NK-92 (cell line): ENCODE results near the gene CMIP.

Experiments used
- DNase-seq: peaks from one replicate; lab custom pipeline; 2025; ENCODE audit not compliant: unreplicated experiment; lab: John Stamatoyannopoulos, UW

The CMIP gene

DNA sequence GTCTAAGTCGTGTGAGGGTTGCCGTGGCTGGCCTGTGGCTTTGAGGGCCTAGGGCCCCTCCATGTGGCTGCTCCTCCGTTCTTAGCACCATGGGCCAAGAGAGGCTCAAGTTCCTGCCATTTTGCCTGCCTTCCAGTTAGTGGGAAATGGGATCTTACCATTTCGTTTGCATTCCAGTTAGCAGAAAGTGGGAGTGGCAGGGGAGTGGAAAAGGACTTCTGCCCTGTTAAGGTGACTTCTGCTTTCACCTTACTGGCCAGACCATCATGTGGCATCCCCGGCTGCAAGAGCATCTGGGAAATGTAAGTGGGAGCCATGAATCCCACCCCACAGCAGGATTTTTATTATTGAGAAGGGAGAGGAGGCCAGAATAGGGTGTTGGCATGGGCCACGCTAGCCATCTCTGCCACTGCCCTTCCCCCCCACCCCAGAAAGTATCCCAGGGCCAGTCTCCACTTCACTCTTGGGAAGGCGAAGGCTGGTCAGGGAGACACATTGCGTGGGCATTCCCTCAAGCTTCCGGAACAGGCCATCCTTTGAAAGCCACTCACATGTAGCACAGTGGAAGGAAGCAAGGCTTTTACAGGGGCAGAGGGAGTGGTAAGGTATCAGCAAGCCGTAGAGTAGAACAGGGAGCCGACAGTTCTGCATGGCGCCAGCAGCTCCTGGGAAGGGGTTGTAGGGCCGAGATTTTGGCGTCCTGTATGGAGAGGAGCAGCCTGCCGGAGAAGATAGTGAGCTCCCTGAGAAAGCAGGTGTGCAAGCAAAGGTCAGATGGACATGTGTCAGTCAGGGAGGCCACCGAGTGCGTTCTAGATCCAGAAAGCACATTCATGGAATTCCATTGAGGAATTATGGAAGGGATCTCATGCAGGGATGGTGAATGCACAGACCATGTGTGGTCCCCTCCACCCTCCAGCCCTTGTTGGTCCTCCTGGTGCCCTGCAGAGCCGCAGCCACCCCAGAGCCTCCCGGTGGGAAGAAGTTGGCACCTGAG lies 33.4 kb downstream of the CMIP start:
- no peak for DNase-seq

GRCh38 chr16:81478876-81479511 lies 34.4 kb downstream of the CMIP start:
- DNase-seq: no peak

DNA sequence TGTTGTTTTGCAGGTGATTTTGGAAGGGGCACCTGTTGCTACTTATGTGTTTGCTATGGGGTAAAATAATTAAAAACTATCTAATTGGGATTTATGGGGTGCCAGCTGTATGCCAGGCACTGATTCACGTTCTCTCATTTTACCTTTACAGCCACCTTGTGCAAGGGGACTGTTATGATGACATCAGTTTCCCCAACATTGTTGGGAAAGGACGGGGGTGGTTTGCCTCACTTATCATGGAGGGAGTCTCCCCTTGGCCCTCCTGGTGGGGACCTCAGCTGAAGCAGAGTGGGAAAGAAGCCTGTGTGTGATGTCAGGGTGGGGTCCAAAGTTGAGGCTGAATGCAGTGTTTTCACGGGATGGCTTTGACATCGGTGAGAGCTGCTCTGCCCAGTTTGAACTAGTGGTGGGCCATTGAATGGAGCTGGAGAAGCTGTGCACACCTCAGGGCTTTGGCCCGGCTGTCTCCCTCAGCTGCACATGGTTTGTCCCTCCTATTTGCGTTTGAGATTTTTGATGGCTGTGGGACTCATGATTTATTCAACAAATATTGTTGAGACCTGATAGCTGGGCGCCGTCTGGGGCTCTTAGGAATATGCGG lies 36.1 kb downstream of the CMIP start:
- no peak for DNase-seq

DNA sequence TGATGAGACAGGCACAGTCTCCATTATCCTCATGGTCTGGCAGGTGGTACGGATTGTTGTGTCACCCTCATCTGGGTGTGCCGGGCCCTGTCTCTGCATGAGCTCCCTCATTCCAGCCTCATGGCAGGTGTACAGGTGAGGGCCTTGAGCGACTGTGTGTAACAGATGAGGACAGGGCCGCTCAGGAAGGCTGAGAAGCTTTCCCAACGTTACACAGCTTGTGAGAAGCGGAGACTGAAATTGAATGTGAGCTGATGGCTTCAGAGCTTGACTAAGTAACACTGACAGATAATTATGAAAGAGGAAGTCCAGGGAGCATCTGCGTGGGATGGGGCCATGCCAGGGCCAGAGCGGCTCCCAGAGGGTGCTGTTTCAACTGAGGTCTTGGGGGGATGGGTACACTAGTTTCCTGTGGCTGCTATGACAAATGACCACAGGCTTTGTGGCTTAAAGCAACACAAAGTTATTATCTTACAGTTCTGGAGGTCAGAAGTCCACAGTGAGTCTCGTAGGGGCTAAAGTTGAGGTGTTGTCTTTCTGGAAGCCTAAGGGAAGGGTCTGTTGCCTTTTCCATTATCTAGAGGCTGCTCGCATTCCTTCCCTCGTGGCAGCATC lies 36.7 kb downstream of the CMIP start:
- no peak for DNase-seq

GRCh38 chr16:81482329-81483063 lies 37.9 kb downstream of the CMIP start:
- DNase-seq: no peak

GRCh38 chr16:81483064-81483969 lies 38.7 kb downstream of the CMIP start:
- DNase-seq: no peak

GRCh38 chr16:81483970-81484595 lies 39.5 kb downstream of the CMIP start:
- no peak for DNase-seq

- no peak for DNase-seq
Observed at GRCh38 chr16:81484908-81485624, 40.5 kb downstream of the CMIP start.

DNA sequence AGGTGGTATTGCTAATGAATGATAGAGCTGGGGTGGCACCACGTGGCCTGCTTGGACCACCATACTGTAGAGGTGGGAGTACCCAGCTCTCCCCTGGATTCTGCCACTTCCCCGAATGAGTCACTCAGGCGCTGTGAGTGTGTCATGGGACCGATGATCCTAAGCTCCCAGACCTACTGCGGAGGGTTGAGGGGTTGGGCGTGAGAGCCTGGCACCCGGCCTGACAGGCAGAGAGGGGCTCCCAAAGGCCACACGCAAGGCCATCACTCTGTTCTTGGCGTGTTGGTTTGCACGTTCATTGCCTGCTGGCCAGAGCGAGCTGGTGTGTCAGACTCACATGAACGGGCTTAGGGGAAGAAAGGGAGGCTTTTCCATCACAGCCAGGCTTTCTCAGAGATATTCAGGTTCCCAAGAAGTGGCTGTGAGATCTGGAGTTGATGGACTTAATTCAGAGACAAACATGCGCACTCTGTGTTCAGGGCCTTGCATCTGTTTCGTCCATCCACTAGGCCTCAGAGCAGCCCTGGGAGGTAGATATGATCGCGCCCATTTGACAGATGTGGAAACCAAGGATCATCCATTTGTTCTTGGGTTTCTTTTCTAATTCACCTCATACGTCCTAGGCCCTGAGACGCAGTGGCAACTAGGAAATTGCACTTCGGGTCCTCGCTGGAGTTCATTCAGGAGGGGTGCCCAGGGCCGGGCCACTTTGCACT lies 41.4 kb downstream of the CMIP start:
- DNase-seq: no peak

- DNase-seq: no peak
Observed at GRCh38 chr16:81486540-81487061, 42.0 kb downstream of the CMIP start.

DNA sequence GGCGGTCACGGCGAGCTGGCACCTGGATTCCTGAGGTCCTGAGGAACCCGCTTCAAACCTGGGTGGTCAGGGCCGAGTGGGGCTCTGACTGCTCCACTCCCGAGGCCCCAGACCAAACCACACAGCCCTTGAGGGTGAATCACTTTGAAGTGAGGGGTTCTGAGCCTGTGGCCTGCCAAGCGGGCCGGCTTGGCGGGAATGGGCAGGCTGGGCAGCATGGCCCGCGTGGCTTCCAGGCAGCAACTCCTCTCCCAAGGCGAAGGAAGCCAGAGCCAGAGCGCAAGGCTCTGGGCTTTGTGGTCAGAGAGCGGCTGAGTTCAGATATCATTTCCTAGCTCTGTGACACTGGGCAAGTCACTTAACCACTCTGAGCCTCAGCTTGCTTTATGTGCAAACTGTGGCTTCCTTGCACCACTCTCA lies 42.7 kb downstream of the CMIP start:
- no peak for DNase-seq

DNA sequence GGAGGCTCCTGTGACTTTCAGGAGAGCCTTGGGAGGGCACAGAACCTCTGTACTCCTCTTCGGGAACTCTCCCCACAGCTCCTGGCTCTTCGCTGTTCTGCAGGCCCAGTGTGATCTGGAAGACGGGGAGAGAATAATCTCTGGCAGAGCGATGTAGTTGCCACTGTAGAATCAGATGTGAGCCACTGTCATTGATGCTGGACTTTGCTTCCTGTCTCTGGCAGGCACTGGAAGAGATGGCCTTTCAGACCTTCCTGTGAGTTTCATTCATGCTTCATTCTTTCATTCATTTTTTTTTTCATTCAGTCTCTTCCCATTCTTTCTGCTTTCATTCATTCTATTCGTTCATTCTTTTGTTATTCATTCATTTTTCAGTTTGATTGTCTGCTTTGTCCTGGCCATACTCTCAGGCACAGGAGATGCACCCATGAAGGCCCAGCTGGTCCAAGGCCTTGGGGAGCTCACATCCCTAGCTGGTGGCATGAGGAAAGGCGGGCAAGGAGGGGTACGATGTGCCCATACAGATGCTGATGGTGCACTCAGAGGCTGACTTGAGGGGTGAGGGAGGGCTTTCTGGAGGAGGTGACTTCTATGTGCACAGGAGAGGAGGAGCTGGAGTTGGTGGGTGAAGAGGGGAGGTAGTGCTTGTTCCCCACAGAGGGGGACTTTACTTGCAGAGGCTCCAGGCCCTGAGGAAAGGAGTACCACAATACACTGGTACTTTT lies 44.2 kb downstream of the CMIP start:
- no peak for DNase-seq

DNA sequence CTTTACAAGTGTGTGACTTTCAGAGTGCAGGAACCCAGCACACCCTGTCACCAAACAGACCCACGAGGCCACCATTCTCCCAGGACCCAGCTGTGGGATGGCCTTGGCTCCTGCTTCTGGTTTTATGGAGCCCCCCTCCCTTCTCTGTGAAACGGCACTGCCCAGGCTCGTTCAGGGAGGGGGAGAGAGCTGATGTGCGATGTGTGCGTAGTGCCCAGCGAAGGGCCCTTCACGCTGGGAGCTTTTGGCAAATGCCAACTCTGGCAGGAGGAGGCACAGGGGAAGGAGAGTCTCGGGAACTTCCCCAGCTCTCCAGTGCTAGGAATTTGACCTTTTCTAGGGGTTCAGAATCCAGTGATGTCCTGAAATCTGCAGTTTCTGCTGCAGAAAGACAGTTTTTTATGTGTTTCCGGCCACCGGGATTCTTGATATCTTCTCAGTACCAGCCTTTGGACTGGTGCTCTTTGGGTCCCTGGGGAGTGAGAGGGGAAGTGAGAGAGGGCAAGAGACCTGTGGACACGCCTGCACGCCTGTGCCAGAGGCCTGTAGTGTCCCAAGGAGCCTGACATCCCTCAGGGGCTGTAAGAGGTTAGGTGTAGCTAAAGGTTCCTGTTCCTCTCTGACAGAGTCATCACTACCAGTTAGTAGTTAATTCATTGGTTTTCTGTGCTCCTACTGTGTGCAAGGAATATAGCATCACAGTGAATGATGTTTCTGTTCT lies 45.1 kb downstream of the CMIP start:
- no peak for DNase-seq

- no peak for DNase-seq
Observed at GRCh38 chr16:81491541-81492188, 47.1 kb downstream of the CMIP start.

DNA sequence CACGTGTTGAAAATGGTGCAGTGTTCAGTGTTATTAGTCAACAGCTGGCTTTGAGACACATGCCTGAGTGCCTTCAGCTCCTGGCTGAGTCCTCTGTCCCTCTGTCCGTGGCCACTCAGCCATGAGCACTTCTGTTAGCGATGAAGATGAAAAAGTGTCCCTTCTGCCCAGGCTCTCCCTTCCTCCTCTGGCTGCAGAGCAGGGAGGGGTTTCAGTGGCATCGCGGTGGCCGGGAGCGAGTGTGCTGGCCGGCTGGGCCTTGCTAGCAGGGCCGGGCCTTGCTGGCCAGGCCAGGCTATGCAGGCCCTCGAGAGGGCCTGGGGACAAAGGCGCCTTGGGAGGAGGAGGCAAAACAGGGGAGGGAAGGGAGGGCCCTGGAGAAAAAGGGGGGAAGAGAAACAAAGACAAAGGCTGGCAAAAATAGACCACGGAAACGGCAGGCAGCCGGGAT lies 47.7 kb downstream of the CMIP start:
- DNase-seq: no peak
